Mesothelial cell of epicardium (in vitro differentiated cells): ENCODE data around the gene CAMTA1. TPM values are rescaled to one million over a fixed set of nuclear protein-coding genes. Genes with fewer than 3 reads are reported as not detected.
"Not testable (repeated sequence)": the region's sequence is repeated elsewhere in the genome, so short reads cannot be mapped to it uniquely, and the experiment has no call there.

Source experiments
- DNase-seq, 2 experiments: peaks; one replicate each; pipeline ENCODE4 v3.0.0; 2021; ENCODE audit warnings: low spot score in 2 of 2; ENCODE audit not compliant: unreplicated experiment in 2 of 2
- H3K27ac Mint-ChIP-seq: 2 replicates; pipeline ENCODE4 v1.8.0; 2021; ENCODE audit warnings: mixed read lengths
- H3K27me3 Mint-ChIP-seq: 2 replicates; pipeline ENCODE4 v1.8.0; 2021; ENCODE audit warnings: low read depth, mixed read lengths
- H3K36me3 Mint-ChIP-seq: 2 replicates; pipeline ENCODE4 v1.8.0; 2021; ENCODE audit warnings: mixed read lengths
- H3K4me1 Mint-ChIP-seq: 2 replicates; pipeline ENCODE4 v1.8.0; 2021; ENCODE audit warnings: mixed read lengths
- H3K4me3 Mint-ChIP-seq: 2 replicates; pipeline ENCODE4 v1.8.0; 2021; ENCODE audit warnings: mild to moderate bottlenecking, moderate library complexity, mixed read lengths
- H3K9me3 Mint-ChIP-seq: 2 replicates; pipeline ENCODE4 v1.8.0; 2021; ENCODE audit warnings: mixed read lengths
- total RNA-seq: library from RNA; stranded (reverse); gene quantifications from 3 replicates; pipeline ENCODE4 v1.2.1, GENCODE V29; 2021
- TF ChIP-seq, protein P1 (sequence below): fragments of 200-600 bp; sonication (generic); IDR thresholded peaks from one replicate; pipeline ENCODE4 v1.5.0; 2021; ENCODE audit warnings: antibody characterized with exemption; ENCODE audit not compliant: unreplicated experiment

CAMTA1 gene
- total RNA-seq, 1 donor from 2014 or later: 70.4 TPM

DNA sequence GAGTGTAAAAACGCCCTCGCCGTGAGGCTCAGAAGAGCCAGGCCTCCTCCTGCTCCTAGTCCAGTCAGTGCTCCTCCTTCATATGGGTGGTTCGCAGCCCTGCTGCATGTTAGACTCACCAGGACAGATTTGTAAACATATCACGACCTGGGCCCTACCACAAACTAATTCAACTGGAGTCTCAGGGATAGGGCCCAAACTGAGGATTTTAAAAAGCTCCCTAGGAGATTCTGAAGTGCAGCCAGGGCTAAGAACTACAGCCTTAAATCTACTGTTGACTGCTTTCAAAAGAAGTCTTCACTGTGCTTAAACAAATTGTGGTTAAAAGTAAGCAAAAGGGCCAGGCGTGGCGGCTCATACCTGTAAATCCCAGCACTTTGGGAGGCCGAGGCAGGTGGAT lies 57.0 kb downstream of the CAMTA1 start:
- Mint-ChIP-seq H3K27me3 (no peaks in the 10 kb centered on the region), H3K9me3 (peaks cover 20% of the 10 kb centered on the region), H3K4me1 (no peaks in the 10 kb centered on the region), H3K27ac (no peak overlapping the region), H3K4me3 (no peak overlapping the region), H3K36me3 (peaks cover 46% of the 10 kb centered on the region)
- TF ChIP-seq, protein P1, sequence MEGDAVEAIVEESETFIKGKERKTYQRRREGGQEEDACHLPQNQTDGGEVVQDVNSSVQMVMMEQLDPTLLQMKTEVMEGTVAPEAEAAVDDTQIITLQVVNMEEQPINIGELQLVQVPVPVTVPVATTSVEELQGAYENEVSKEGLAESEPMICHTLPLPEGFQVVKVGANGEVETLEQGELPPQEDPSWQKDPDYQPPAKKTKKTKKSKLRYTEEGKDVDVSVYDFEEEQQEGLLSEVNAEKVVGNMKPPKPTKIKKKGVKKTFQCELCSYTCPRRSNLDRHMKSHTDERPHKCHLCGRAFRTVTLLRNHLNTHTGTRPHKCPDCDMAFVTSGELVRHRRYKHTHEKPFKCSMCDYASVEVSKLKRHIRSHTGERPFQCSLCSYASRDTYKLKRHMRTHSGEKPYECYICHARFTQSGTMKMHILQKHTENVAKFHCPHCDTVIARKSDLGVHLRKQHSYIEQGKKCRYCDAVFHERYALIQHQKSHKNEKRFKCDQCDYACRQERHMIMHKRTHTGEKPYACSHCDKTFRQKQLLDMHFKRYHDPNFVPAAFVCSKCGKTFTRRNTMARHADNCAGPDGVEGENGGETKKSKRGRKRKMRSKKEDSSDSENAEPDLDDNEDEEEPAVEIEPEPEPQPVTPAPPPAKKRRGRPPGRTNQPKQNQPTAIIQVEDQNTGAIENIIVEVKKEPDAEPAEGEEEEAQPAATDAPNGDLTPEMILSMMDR: no peak
- DNase-seq: no peak

DNA sequence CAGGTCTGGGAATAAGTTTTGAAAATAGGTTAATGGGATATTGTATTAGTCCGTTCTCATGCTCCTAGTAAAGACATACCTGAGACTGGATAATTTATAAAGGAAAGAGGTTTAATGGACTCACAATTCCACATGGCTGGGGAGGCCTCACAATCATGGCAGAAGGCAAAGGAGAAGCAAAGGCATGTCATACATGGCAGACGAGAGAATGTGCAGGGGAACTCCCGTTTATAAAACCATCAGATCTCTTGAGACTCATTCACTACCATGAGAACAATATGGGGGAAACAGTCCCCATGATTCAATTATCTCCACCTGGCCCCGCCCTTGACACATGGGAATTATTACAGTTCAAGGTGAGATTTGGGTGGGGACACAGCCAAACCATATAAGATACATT lies 60.5 kb downstream of the CAMTA1 start:
- not testable (repeated sequence) for H3K27ac Mint-ChIP-seq, H3K4me1 Mint-ChIP-seq, H3K4me3 Mint-ChIP-seq

DNA sequence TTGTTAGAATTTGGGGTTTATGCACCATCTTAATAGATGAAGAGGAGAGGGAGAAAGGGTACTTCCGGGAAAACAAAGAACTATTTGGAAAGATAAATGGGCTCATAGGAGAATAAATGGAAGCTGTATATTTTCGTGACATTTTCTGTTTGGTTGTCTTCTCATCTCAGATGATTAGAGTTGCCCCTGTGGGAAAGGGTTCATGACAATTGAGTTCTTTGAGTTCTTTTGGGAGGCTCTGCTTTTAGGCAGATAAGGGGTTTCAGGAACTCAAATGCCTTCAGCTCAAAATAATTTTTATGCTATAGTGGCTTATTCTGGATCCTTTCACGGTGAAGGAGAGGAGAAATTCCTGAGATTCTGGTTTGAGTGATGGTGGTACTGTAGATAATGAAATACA lies 63.6 kb downstream of the CAMTA1 start:
- TF ChIP-seq, protein P1: no peak
- Mint-ChIP-seq H3K27me3 (no peaks in the 10 kb centered on the region), H3K36me3 (peaks cover 52% of the 10 kb centered on the region), H3K4me1 (no peaks in the 10 kb centered on the region), H3K4me3 (no peak overlapping the region), H3K27ac (no peak overlapping the region), H3K9me3 (peaks cover 36% of the 10 kb centered on the region)
- no peak for DNase-seq

More for the DNA sequence above, 60.5 kb downstream of the CAMTA1 start:
- Mint-ChIP-seq H3K36me3 (peaks cover 41% of the 10 kb centered on the region), H3K9me3 (peaks cover 13% of the 10 kb centered on the region)
- DNase-seq, H3K27me3 Mint-ChIP-seq: not testable (repeated sequence)

DNA sequence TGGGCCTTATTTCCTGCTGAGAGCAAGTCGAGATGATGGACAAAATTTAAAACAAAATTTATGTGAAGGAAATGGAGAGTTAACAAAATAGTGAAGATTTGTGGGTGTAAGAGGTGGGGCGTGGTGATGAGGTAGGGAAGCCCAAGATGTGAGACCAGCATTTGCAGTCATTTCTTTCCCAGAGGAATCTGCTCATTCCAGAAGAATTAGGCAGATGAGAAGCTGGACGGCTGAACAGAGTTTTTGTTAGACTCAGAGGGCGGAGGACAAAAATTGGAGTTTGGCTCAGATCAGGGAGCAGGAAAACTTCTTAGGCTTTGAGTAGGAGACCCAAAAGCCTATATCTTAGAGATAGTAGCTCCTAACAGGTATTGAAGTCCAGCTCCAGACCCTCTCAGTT lies 65.3 kb downstream of the CAMTA1 start:
- Mint-ChIP-seq H3K4me3 (no peak overlapping the region), H3K9me3 (peaks cover 43% of the 10 kb centered on the region), H3K4me1 (no peaks in the 10 kb centered on the region), H3K36me3 (peaks cover 55% of the 10 kb centered on the region), H3K27me3 (no peaks in the 10 kb centered on the region), H3K27ac (no peak overlapping the region)
- no peak for DNase-seq
- TF ChIP-seq, protein P1: no peak

DNA sequence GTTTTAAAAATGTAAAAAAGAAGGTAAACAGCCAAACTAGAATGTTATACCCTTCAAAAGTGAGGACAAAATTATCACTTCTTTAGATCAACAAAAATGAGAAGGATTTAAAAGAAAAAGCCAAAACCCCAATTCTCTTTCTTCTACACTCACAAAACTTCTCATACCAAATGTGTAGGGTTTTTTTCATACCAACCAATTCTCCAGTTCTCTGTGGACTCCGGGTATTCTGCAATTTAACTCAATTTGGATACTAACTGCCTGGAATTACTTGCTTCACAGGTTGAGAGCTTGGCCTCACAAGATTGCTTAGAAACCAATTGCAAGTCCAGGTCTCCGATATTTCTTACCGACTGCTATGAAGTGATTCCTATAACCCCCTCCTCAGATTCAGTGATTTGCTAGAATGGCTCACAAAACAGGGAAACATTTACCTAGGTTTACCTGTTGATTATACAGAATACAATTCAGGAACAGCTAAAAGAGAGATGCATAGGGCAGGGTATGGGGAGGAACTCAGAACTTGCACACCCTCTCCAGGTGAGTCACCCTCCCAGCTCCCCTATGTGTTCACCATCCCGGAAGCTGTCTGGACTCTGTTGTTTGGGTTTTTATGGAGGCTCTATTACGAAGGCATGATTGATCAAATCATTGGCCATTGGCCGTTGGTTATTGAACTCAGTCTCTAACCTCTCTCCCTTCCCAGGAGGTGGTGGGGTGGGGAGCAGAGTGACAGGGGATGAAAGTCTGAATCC lies 67.1 kb downstream of the CAMTA1 start:
- Mint-ChIP-seq H3K4me3 (no peak overlapping the region), H3K4me1 (no peaks in the 10 kb centered on the region), H3K27ac (no peak overlapping the region), H3K9me3 (peaks cover 33% of the 10 kb centered on the region), H3K27me3 (no peaks in the 10 kb centered on the region), H3K36me3 (peaks cover 48% of the 10 kb centered on the region)
- DNase-seq: no peak
- TF ChIP-seq, protein P1: no peak

DNA sequence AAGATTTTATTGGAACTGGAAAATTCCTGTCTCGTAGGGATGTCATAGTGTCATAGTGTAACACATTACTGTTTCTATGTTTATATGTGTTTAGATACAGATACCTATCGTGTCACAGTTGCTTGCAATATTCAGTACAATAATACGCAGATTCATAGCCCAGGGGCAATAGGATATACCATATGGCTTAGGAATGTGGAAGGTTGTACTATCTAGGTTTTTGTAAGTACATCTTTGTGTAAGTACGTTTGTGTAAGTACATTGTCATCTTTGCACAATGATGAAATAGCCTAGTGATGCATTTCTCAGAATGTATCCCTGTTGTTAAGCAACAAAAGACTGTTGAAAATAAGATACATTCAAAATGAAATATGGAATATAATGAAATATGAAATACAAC lies 68.9 kb downstream of the CAMTA1 start:
- DNase-seq: no peak
- TF ChIP-seq, protein P1: no peak
- Mint-ChIP-seq H3K4me1 (peaks cover 3% of the 10 kb centered on the region), H3K27ac (no peak overlapping the region), H3K36me3 (peaks cover 45% of the 10 kb centered on the region), H3K9me3 (peaks cover 33% of the 10 kb centered on the region), H3K4me3 (no peak overlapping the region), H3K27me3 (no peaks in the 10 kb centered on the region)
